GM23338 (cell line): ENCODE data around the gene AQP7. TPM values are rescaled to one million over a fixed set of nuclear protein-coding genes. Genes with fewer than 3 reads are reported as not detected.

Experiments used
- ATAC-seq: fragments of 200-7000 bp; cut with Tn5 transposase; 3 replicates; pipeline ENCODE4 v1.9.1; 2020
- DNase-seq: peaks from one replicate; pipeline ENCODE4 v3.0.0-alpha.2; 2015; ENCODE audit warnings: low spot score
- H2AFZ ChIP-seq: fragments of 200-600 bp; sonication (generic); 2 replicates; pipeline ENCODE4 v1.8.0; 2016; ENCODE audit warnings: antibody characterized with exemption, mild to moderate bottlenecking, moderate library complexity
- H3F3A ChIP-seq: fragments of 200-600 bp; sonication (generic); replicated peaks from 2 replicates; pipeline ENCODE4 v1.8.0; 2017; ENCODE audit warnings: antibody characterized with exemption, mixed run types, low read depth
- H3K27ac ChIP-seq: fragments of 200-600 bp; sonication (generic); 2 replicates; pipeline ENCODE4 v1.6.1; 2016; ENCODE audit warnings: low read depth
- H3K27me3 ChIP-seq: fragments of 200-600 bp; sonication (generic); 2 replicates; pipeline ENCODE4 v1.8.0; 2016; ENCODE audit warnings: mild to moderate bottlenecking, mixed run types, moderate library complexity; ENCODE audit not compliant: insufficient read depth
- H3K36me3 ChIP-seq: fragments of 200-600 bp; sonication (generic); 2 replicates; pipeline ENCODE4 v1.8.0; 2016; ENCODE audit warnings: mild to moderate bottlenecking; ENCODE audit not compliant: insufficient read depth
- H3K4me1 ChIP-seq: fragments of 200-600 bp; sonication (generic); 2 replicates; pipeline ENCODE4 v1.8.0; 2016; ENCODE audit warnings: mild to moderate bottlenecking, moderate library complexity; ENCODE audit not compliant: insufficient read depth
- H3K4me2 ChIP-seq: fragments of 200-600 bp; sonication (generic); 2 replicates; pipeline ENCODE4 v1.7.1; 2017; ENCODE audit warnings: mixed run types
- H3K4me3 ChIP-seq: fragments of 200-600 bp; sonication (generic); 2 replicates; pipeline ENCODE4 v1.6.1; 2016; ENCODE audit warnings: mixed run types
- H3K79me2 ChIP-seq: fragments of 200-600 bp; sonication (generic); replicated peaks from 2 replicates; pipeline ENCODE4 v1.8.0; 2017; ENCODE audit warnings: mild to moderate bottlenecking; ENCODE audit not compliant: insufficient read depth
- H3K9me2 ChIP-seq: fragments of 200-600 bp; sonication (generic); 2 replicates; pipeline ENCODE4 v1.8.0; 2017; ENCODE audit not compliant: insufficient read depth
- H4K20me1 ChIP-seq: fragments of 200-600 bp; sonication (generic); replicated peaks from 2 replicates; pipeline ENCODE4 v1.8.0; 2017; ENCODE audit warnings: mild to moderate bottlenecking; ENCODE audit not compliant: insufficient read depth
- H3K27ac Mint-ChIP-seq: 2 replicates; pipeline ENCODE4 v1.8.0; 2020; ENCODE audit warnings: inconsistent platforms, mild to moderate bottlenecking, moderate library complexity, mixed read lengths
- H3K27me3 Mint-ChIP-seq: 3 replicates; pipeline ENCODE4 v1.8.0; 2022; ENCODE audit warnings: low read depth, mild to moderate bottlenecking, moderate library complexity, mixed read lengths, inconsistent platforms; ENCODE audit not compliant: insufficient read depth, poor library complexity
- H3K36me3 Mint-ChIP-seq: 3 replicates; pipeline ENCODE4 v1.8.0; 2021; ENCODE audit warnings: low read depth, mild to moderate bottlenecking, inconsistent platforms, moderate library complexity, mixed read lengths
- H3K4me1 Mint-ChIP-seq: 3 replicates; pipeline ENCODE4 v1.8.0; 2020; ENCODE audit warnings: mild to moderate bottlenecking, inconsistent platforms, mixed read lengths
- H3K4me3 Mint-ChIP-seq: 3 replicates; pipeline ENCODE4 v1.8.0; 2021; ENCODE audit warnings: moderate library complexity, mild to moderate bottlenecking, inconsistent platforms, mixed read lengths
- H3K9me3 Mint-ChIP-seq: 3 replicates; pipeline ENCODE4 v1.8.0; 2020; ENCODE audit warnings: moderate library complexity, mild to moderate bottlenecking, inconsistent platforms, mixed read lengths
- ZNF114 ChIP-seq: fragments of 250-450 bp; sonication (Bioruptor Pico); IDR thresholded peaks from 2 replicates; pipeline ENCODE4 v1.5.0; 2020; ENCODE audit warnings: mild to moderate bottlenecking, moderate library complexity
- ZNF462 ChIP-seq: fragments of 250-450 bp; sonication (Bioruptor Pico); IDR thresholded peaks from 2 replicates; pipeline ENCODE4 v1.5.0; 2020; ENCODE audit warnings: mild to moderate bottlenecking, moderate library complexity
- polyA plus RNA-seq: library from polyadenylated mRNA; unstranded; fragments of >200 nt; fragmentation: Nextera tagmentation; extraction: Ambion mirVana; gene quantifications from 2 replicates; pipeline ENCODE4 v1.2.1, GENCODE V29; 2016
- total RNA-seq: library from RNA; depleted of rRNA; stranded (reverse); fragments of >200 nt; shearing (Covaris generic); gene quantifications from 2 replicates; pipeline ENCODE4 v1.2.3, GENCODE V29; 2014

Gene AQP7
- total and polyA plus RNA-seq, 2 experiments from 2014 or later, result not detected

GRCh38 chr9:33378121-33378795, 24.1 kb downstream of the AQP7 start (continued):
- TF ChIP-seq ZNF462 (CRISPR knock-in tag), result no peak

DNA sequence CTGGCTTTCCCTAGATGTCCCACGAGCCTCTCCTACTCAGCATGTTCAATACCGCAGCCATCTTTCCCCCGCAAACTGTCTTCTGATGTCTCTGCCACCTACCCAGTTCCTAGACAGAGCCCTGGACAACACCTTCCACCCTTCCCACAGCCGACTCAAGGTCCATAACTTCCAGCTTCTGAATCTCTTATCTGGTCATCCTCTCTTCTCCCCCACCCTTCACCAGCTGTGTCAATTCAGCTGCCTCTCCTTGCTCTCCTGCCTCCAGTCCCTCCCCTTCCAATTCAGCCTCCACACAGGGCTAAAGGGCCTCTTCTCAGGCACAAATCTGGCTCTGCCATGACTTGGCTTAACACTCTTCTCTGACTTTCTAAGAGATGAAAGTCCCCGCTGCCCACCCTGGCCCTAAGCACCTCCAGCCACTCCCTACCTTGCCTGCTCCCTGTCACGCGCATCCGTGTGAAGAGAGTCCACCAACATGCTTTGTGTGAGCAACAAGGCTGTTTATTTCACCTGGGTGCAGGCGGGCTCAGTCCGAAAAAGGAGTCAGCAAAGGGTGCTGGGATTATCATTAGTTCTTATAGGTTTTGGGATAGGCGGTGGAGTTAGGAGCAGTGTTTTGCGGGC, 25.2 kb downstream of the AQP7 start:
- H3K27ac Mint-ChIP-seq, result peak overlapping the region; percentile 20; the same call in 1 of the 2 replicates
- no peak overlapping the region for H3K4me3 Mint-ChIP-seq
- Histone ChIP-seq H3K4me3 (no peak overlapping the region), H3K27me3 (no peaks in the 10 kb centered on the region), H3K9me2 (no peaks in the 10 kb centered on the region), H3F3A (no peaks in the 10 kb centered on the region; the same call in 1 of the 2 replicates), H3K79me2 (no peaks in the 10 kb centered on the region), H2AFZ (no peak overlapping the region), H3K27ac (no peak overlapping the region), H3K36me3 (no peaks in the 10 kb centered on the region), H3K4me2 (no peak overlapping the region), H3K4me1 (peaks cover 6% of the 10 kb centered on the region), H4K20me1 (no peaks in the 10 kb centered on the region)
- DNase-seq, result no peak
- peaks cover 3% of the 10 kb centered on the region; the same call in 2 of the 3 replicates for H3K36me3 Mint-ChIP-seq
- H3K4me1 Mint-ChIP-seq, result peaks cover 40% of the 10 kb centered on the region
- no peaks in the 10 kb centered on the region; the same call in 2 of the 3 replicates for H3K9me3 Mint-ChIP-seq
- no peak for TF ChIP-seq ZNF114
- H3K27me3 Mint-ChIP-seq, result peaks cover 19% of the 10 kb centered on the region
- no peak for ATAC-seq
